PC-9 (cell line): ENCODE results near the gene PCDH12.

Source experiments
- EZH2 ChIP-seq: fragments of 200-600 bp; sonication (generic); IDR thresholded peaks from 2 replicates; pipeline ENCODE4 v1.8.0; 2017; ENCODE audit warnings: antibody characterized with exemption, low read depth
- TF ChIP-seq, protein P1 (sequence below): fragments of 200-600 bp; sonication (generic); conservative IDR thresholded peaks from 2 replicates; pipeline ENCODE4 v1.6.1; 2017; ENCODE audit warnings: mixed run types, antibody characterized with exemption, mild to moderate bottlenecking, moderate library complexity

DNA sequence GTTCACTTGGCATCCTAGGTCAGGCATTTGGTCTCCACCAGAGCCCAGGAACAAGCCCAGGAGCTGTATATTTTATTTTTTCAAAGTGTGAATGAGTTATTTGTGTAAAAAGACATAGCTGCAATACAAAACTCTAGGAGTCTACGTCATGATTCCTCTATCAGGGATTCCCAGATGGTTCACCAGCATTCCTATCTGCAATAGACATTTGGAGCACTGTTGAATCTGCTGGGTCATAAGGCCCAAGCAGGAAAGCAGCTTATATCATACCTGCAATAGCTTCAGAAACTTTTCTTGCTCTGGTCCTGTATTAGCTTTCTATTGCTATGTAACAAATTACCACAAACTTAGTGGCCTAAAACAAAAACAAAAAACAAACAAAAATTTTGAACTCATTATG, 51.0 kb downstream of the PCDH12 start:
- TF ChIP-seq, protein P1, sequence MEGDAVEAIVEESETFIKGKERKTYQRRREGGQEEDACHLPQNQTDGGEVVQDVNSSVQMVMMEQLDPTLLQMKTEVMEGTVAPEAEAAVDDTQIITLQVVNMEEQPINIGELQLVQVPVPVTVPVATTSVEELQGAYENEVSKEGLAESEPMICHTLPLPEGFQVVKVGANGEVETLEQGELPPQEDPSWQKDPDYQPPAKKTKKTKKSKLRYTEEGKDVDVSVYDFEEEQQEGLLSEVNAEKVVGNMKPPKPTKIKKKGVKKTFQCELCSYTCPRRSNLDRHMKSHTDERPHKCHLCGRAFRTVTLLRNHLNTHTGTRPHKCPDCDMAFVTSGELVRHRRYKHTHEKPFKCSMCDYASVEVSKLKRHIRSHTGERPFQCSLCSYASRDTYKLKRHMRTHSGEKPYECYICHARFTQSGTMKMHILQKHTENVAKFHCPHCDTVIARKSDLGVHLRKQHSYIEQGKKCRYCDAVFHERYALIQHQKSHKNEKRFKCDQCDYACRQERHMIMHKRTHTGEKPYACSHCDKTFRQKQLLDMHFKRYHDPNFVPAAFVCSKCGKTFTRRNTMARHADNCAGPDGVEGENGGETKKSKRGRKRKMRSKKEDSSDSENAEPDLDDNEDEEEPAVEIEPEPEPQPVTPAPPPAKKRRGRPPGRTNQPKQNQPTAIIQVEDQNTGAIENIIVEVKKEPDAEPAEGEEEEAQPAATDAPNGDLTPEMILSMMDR: no peak
- no peak for TF ChIP-seq EZH2
